Measurements from ENCODE around the gene ORMDL1. TPM values are rescaled to one million over a fixed set of nuclear protein-coding genes. Genes with fewer than 3 reads are reported as not detected.

Gene ORMDL1, protein sequence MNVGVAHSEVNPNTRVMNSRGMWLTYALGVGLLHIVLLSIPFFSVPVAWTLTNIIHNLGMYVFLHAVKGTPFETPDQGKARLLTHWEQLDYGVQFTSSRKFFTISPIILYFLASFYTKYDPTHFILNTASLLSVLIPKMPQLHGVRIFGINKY
- total RNA-seq (100 to 1,000 TPM; 191 to 206 TPM), polyA plus RNA-seq (10 to 100 TPM; 71.3 to 80.4 (median 78.5) TPM), total RNA-seq (70.8 to 246 (median 109) reads per million in 6 experiments)

DNA sequence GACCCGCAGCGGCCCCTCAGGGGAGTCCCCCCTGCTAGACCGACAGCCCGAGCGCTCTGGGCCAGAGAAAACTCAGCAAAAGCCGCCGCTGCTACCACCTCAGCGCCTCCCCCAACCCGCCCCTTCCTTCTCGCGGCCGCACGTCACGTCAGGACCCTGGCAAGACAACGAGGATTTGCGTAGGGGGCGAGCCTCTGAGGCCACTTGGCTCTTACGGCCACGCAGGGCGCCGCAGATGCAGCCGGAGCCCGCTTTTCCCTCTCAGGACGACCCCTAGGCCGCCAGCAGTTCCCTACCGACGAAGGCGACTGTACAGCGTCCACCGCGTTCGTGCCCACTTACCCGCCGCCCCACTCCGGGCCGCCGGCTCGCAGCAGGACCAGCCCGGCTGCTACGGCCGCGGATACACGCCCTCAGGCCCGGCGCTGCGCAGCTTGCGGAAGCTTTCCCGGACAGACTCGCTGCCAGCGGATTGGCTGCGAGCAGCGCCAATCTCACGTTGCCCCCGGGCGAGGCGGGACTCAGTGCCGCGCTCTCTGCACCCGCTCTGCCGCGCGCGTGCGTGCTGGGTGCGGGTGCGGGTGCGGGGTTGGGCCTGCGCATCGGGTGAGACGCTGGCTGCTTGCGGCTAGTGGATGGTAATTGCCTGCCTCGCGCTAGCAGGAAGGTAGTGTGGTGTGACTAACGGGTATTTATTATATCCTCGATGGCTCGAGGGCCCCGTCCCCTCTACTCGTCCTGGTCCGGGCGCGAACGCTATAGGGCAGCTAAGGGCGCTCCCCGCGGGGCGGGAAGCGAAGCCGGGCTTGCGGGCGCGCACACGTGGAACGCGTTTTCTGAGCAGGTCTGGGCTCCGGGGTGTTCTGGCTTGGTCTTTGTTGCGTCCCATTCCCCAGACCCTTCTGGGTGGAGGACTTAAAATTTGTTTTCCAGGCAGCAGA, at the start of gene ORMDL1, which contains the start of gene PMS1:
TSS of gene ORMDL1 (minus strand) at position 413 of the 941 bp plus-strand sequence. CDS start 1,744 bp downstream, outside the sequence.
TSS of gene PMS1 (plus strand) at position 524 of the 941 bp plus-strand sequence. CDS start 7,360 bp downstream, outside the sequence.
- H3K9me3 Mint-ChIP-seq: no peaks in the 10 kb centered on the region
- ATAC-seq (peak; percentile 89), DNase-seq (peak; percentile 88 to 98 (median 94))
- POLR2A ChIA-PET: interaction anchor here (0.9 to 2.8 kb wide), 10 partner anchors 18 to 535 kb away, joined by 3 to 69 read pairs (median 6); partner anchors contain the start of genes ANKAR, ASNSD1, HIBCH and OSGEPL1
- H3K4me1 Mint-ChIP-seq: peaks cover 30 to 63% (median 59%) of the 10 kb centered on the region in 4 donors
- peaks cover 0 to 44% (median 14%) of the 10 kb centered on the region in 3 donors for H3K36me3 Mint-ChIP-seq
- peak within 1 kb of the TSS; percentile 90 to 98 (median 97) for H3K27ac Mint-ChIP-seq
- H3K4me3 Mint-ChIP-seq: peak within 1 kb of the TSS; percentile 88 to 97 (median 94)
- H3K27me3 Mint-ChIP-seq: no peaks in the 10 kb centered on the region

DNA sequence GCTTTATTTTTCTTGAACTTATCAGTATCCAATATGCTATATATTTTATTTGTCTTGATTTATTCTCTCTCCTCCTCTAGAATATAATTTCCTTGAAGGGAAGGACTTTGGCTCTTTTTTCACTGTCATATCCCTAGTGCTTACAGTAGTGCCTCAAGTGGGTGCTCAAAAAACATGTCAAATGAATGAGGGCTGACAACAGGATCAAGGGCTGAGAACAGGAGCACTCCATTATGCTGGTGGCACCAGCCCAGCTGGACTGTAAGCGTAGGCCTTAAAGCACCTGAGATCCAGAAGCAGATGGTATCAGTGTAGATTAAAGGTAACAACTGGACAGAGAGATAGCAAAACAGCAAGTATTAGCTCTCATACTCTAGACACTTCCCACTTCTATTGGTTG, 46.4 kb upstream of the ORMDL1 start:
- peak overlapping the region in 1 of 10 donors; percentile 43 for H3K27ac Mint-ChIP-seq
- DNase-seq: no peak

DNA sequence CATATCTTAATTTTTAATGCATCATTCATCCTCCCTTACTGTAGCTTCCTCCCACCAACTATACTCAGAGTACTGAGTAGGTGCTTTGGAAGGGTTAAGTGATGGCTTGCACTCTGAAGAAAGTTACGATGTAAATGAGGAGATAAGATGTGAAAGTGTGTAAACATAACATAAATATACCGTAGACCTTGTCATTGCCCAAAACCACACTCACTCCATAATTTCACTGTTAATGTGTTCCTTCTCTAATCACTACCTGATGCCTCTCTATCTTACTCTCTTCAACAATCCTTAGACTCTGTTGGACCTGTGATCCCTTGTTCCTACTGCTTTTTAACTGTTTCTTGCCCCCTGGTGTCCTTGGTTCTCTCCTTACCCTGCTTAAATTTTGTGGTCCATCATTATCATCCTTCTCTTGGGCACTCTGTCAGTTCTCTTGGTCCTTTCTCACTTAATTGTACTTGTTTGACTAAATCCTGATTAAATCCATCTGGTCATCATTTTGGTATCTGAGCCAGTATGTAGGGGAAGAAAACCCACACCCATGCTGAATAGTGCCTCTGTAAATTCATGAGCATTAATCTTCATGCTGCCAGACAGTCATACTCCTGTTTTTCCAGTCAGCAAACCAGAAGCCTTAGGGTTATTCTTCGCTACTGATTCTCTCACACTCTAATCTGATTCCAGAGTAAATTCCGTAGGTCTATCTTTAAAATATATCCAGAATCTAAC, 45.1 kb upstream of the ORMDL1 start:
- DNase-seq (no peak), ATAC-seq (no peak)
- Mint-ChIP-seq H3K27ac (peak overlapping the region in 1 of 10 donors; percentile 66), H3K4me3 (no peak overlapping the region), H3K36me3 (peaks cover 0 to 50% (median 10%) of the 10 kb centered on the region in 3 donors), H3K4me1 (peaks cover 0 to 5% (median under 1%) of the 10 kb centered on the region in 4 donors), H3K9me3 (no peaks in the 10 kb centered on the region), H3K27me3 (no peaks in the 10 kb centered on the region)
- POLR2A ChIA-PET: no interaction called here

More for the DNA sequence above, 46.4 kb upstream of the ORMDL1 start:
- ATAC-seq: no peak
- H3K4me3 Mint-ChIP-seq: no peak overlapping the region
- H3K9me3 Mint-ChIP-seq: no peaks in the 10 kb centered on the region
- peaks cover 0 to 5% (median under 1%) of the 10 kb centered on the region in 4 donors for H3K4me1 Mint-ChIP-seq
- no peaks in the 10 kb centered on the region for H3K27me3 Mint-ChIP-seq
- peaks cover 0 to 50% (median 9%) of the 10 kb centered on the region in 3 donors for H3K36me3 Mint-ChIP-seq
- POLR2A ChIA-PET: no interaction called here

DNA sequence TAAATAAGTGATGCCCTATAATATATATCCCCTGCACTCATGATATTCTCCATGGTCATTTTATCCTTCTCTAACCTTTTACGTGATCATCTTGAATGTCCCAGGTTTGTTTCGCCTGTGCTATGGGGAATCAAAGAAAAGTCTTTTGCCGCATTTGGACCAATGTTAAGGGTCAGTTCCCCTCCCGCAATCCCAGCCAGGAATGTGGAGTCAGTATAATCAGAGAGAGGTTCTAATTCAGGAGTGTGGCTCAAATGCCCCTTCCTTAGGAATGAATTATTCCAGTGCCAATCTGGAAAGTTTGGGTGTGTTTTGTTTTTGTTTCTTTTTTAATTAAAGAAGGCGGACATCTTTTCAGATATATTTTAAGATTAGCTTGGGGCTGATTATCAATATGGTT, 41.9 kb upstream of the ORMDL1 start:
- H3K27me3 Mint-ChIP-seq: no peaks in the 10 kb centered on the region
- POLR2A ChIA-PET: no interaction called here
- no peak for ATAC-seq
- no peak for DNase-seq
- H3K4me3 Mint-ChIP-seq: no peak overlapping the region
- no peak overlapping the region for H3K27ac Mint-ChIP-seq
- peaks cover 0 to 52% (median 4%) of the 10 kb centered on the region in 3 donors for H3K36me3 Mint-ChIP-seq
- peaks cover 0 to 5% (median under 1%) of the 10 kb centered on the region in 4 donors for H3K4me1 Mint-ChIP-seq
- H3K9me3 Mint-ChIP-seq: no peaks in the 10 kb centered on the region

DNA sequence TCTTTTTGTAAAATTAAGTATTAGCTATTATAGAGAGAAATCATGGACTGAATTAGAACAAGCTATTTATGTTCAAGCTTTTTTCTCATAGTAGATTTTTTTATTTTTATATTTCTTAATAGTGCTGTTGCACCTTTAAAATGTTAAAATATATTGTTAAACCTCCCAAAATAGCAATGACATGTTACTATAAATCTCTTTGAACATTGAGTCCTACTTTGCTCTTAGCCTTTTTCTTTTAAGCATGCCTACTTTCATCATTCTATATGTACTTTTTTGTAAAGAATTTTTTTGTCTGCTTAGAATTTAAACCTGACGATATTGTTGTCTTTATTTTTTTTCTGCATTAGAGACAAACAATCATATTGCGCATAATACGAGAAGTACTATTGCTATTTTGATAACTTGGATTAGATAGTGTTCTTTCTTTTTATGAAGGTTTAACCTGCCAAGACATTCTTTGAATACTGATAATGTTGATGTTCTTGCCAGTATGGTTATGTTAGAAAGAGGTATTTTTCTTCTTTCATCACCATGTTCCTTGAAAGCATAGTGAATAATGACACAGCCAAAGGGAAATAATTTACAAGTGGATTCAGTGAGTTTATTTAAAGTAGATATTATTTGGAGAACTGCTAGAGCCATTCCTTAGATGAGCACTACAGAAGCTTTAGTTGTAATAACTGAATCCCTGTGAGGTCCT, 40.7 kb upstream of the ORMDL1 start:
- H3K9me3 Mint-ChIP-seq: no peaks in the 10 kb centered on the region
- peaks cover 0 to 7% (median under 1%) of the 10 kb centered on the region in 4 donors for H3K4me1 Mint-ChIP-seq
- no peak for ATAC-seq
- H3K27me3 Mint-ChIP-seq: no peaks in the 10 kb centered on the region
- no peak overlapping the region for H3K4me3 Mint-ChIP-seq
- no peak overlapping the region for H3K27ac Mint-ChIP-seq
- DNase-seq: no peak
- POLR2A ChIA-PET: no interaction called here
- peaks cover 0 to 53% (median 4%) of the 10 kb centered on the region in 3 donors for H3K36me3 Mint-ChIP-seq

DNA sequence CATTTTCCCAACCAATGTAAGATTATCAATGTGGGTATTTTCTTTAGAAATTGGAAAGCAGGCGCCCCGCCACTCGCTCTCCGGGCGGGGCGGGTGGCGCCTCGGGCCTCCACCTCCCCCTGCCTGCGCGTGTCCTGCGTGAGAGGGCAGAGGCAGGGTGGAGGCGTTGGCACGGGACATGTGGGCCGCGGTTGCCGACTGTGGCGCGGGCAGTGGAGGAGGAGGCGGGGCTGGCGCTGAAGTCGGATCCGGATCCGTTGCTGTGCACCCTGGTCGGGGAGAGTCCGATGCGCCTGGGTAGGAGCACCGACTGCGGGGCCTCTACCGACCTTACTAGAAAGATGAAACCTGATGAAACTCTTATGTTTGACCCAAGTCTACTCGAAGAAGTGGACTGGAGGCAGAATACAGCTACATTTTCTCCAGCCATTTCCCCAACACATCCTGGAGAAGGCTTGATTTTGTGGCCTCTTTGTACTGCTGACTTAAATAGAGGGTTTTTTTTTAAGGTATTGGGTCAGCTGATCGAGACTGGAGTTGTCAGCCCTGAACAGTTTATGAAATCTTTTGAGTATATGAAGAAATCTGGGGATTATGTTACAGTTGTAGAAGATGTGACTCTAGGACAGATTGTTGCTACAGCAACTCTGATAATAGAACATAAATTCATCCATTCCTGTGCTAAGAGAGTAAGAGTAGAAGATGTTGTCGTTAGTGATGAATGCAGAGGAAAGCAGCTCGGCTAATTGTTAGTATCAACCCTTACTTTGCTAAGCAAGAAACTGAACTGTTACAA, 38.0 kb upstream of the ORMDL1 start:
- POLR2A ChIA-PET: no interaction called here
- Mint-ChIP-seq H3K4me3 (no peak overlapping the region), H3K27ac (no peak overlapping the region), H3K27me3 (no peaks in the 10 kb centered on the region), H3K4me1 (peaks cover 0 to 4% (median under 1%) of the 10 kb centered on the region in 4 donors), H3K9me3 (no peaks in the 10 kb centered on the region), H3K36me3 (peaks cover 0 to 54% (median 15%) of the 10 kb centered on the region in 3 donors)
- no peak for ATAC-seq
- no peak for DNase-seq

DNA sequence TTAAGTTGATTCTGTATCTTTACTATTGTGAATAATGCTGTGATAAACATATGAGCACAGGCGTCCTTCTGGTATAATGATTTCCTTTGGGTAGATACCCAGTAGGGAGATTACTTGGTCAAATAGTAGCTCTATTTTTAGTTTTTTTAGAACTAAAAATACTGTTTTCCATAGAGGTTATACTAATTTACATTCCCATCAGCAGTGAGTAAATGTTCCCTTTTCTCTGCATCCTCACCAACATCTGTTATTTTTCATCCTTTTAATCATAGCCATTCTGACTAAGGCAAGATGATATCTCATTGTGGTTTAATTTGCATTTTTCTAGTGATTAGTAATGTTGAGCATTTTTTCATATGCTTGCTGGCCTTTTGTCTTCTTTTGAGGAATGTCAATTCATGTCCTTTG, 35.2 kb upstream of the ORMDL1 start:
- H3K27me3 Mint-ChIP-seq: no peaks in the 10 kb centered on the region
- H3K4me1 Mint-ChIP-seq: peaks cover 0 to 4% (median 1%) of the 10 kb centered on the region in 4 donors
- no peak overlapping the region for H3K4me3 Mint-ChIP-seq
- POLR2A ChIA-PET: no interaction called here
- H3K9me3 Mint-ChIP-seq: no peaks in the 10 kb centered on the region
- ATAC-seq (no peak), DNase-seq (no peak)
- H3K36me3 Mint-ChIP-seq: peaks cover 0 to 56% (median 21%) of the 10 kb centered on the region in 3 donors
- no peak overlapping the region for H3K27ac Mint-ChIP-seq

DNA sequence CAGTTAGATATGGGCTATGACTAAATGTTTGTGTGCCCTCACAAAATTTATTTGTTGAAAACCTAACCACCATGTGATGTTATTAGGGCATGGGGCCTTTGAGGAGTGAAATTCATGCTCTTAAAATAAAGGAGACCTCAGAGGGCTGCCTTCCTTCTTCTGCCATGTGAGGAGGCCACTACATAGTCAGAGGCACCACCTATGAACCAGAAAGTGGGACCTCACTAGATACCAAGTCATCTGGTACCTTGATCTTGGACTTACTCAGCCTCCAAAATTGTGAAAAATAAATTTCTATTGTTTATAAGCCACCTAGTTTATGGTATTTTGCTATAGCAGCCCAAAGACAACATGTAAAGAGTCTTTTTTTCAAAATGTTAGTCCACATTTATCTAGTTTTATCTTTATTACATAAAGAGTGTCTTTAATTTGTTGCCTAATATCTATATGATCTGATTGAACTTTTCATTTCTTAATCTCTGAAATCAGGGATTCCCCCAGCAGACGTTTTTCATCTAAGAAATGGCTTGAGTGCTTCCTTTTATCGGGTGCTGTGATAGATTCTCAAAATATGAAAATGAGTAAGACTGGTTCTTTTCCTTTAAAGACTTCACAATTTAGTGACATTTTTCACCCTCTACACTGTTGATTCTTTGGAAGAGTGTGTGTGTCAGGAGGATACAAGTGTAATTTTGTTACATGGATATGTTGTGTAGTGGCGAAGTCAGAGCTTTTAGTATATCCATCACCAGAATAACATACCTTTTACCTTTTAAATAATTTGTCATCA, 34.3 kb upstream of the ORMDL1 start:
- no peak for ATAC-seq
- H3K36me3 Mint-ChIP-seq: peaks cover 0 to 63% (median 27%) of the 10 kb centered on the region in 3 donors
- no peak for DNase-seq
- POLR2A ChIA-PET: no interaction called here
- no peaks in the 10 kb centered on the region for H3K9me3 Mint-ChIP-seq
- no peak overlapping the region for H3K27ac Mint-ChIP-seq
- H3K4me3 Mint-ChIP-seq: no peak overlapping the region
- peaks cover 0 to 4% (median 1%) of the 10 kb centered on the region in 4 donors for H3K4me1 Mint-ChIP-seq
- no peaks in the 10 kb centered on the region for H3K27me3 Mint-ChIP-seq

DNA sequence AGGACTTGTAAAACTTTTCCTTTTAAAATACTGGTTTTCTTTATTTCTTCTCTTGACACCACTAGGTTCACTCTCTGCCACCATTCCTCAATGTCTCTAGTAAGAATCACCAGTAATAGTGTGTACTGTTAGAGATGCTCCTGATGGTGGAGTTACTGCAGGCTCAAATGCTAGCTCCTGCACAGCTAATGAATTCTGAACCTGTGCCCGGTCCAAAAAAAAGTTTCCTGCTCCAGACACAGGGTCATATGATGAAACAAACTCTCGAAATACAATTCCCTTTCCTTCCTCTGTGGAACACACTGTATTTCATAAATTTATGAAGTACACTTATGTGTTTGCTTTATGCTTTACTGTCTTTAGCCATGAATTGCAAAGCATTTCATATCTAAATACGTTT, 19.3 kb upstream of the ORMDL1 start:
- Mint-ChIP-seq H3K9me3 (no peaks in the 10 kb centered on the region), H3K4me3 (no peak overlapping the region), H3K27ac (no peak overlapping the region), H3K27me3 (no peaks in the 10 kb centered on the region), H3K4me1 (peaks cover 0 to 7% (median 2%) of the 10 kb centered on the region in 4 donors), H3K36me3 (peaks cover 2 to 58% (median 3%) of the 10 kb centered on the region in 3 donors)
- DNase-seq: no peak
- POLR2A ChIA-PET: no interaction called here
- ATAC-seq: no peak

DNA sequence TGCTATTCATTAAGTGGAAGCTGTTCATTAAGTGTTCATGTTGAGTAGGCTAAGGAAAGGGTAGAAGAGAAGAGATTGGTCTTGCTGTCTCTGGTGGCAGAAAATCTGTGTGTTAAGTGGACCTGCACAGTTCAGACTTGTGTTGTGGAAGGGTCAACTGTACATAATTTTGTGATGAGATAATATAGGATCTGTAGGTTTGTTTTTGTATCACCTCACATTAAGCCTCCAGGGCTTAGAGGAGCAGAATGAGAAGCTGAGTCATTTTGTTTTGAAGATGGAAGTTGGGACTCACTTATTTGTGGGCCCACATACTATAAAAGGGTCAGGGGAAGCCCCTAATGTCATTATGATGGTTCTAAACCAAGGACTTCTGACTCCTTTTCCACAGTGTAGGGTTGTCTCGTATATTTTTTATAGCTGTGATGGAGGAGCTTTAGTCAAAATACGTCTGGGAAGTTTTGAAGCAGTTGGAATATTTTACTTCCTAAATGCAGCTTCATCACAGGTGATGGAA, 18.3 kb upstream of the ORMDL1 start:
- Mint-ChIP-seq H3K4me3 (no peak overlapping the region), H3K36me3 (peaks cover 2 to 63% (median 3%) of the 10 kb centered on the region in 3 donors), H3K27me3 (no peaks in the 10 kb centered on the region), H3K4me1 (peaks cover 1 to 7% (median 3%) of the 10 kb centered on the region in 4 donors), H3K27ac (no peak overlapping the region), H3K9me3 (no peaks in the 10 kb centered on the region)
- ATAC-seq (no peak), DNase-seq (no peak)
- POLR2A ChIA-PET: no interaction called here

Data from naive thymus-derived CD8-positive, alpha-beta T cell (primary cell).